DMS53 treated with DMSO at 0.1 percent for 48 hours (cell line): ENCODE data around the gene TECTB.

Source experiments
- DNase-seq: peaks from one replicate; lab custom pipeline; 2025; ENCODE audit not compliant: unreplicated experiment; lab: John Stamatoyannopoulos, UW

TECTB gene

GRCh38 chr10:112307358-112308124, 24.3 kb downstream of the TECTB start:
- DNase-seq: peak; percentile 23

GRCh38 chr10:112308125-112308502, 24.9 kb downstream of the TECTB start:
- no peak for DNase-seq

- no peak for DNase-seq
Measured at GRCh38 chr10:112311481-112311880, 28.3 kb downstream of the TECTB start.

GRCh38 chr10:112313234-112313633, 30.0 kb downstream of the TECTB start:
- no peak for DNase-seq

DNA sequence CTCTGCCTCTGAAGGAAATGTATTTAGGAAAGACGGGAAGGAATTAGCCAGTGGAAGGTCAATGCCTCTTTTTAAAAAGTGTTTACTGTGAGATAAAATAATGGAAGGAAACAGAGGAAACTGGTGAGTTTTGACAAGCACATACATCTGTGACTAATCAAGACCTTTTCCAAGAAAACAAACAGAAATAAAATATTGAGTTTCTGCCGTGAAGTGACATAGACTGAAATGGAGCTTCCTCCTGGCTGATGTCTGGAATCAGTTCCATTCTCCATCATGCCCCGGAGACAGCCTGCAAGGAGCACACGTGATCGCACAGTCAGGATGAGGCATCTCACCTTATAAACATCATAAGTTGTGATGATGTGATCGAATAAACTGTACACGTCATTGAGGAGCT, 30.7 kb downstream of the TECTB start:
- no peak for DNase-seq

DNA sequence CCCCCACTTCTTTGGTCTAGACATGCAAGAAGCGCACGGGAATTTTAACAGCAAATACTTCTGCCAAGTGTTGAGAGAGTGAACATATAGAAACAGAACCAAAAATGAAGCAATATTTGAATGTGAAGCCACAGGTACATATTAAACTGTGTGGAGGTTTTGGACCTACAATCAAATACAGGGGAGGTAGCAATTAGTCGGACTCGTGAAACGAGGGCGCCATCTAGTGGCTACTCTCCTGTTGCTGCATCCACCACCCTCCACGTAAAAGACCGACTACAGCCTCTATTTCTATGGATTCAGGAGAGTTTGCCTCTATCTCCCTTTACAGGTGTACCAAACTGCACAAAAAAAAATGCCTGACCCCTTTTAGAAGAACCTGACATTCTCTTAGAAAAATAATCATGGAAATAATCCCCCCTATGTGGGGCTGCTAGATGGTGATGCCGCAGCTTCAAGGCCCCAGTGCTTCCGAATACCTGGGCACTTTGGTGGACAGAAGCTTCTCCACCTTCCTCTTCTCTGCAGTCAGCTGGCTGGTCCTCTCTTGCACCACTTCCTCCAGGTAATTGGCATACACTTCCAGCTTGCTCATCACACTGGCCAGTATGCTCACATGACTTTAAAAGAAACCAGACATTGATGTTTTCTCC, 31.7 kb downstream of the TECTB start:
- DNase-seq: peak; percentile 59

DNA sequence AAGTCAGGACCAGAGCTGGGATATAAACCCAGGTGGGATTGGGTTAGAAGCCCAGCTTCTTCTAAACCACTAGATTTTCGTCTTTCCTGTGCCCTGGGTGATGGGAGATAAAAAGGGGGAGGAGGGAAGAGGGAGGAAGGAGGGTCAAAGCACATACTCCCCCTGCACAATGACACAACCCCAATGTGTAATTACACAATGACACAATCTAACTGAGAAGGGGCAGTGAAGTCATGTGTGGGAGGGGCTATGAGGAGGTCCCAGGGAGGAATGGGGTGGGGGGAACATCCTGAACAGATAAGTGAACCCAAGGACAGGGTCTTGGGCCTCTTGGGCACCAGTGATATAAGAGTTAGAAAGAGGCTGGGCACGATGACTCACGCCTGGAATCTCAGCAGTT, 44.5 kb downstream of the TECTB start:
- no peak for DNase-seq

DNA sequence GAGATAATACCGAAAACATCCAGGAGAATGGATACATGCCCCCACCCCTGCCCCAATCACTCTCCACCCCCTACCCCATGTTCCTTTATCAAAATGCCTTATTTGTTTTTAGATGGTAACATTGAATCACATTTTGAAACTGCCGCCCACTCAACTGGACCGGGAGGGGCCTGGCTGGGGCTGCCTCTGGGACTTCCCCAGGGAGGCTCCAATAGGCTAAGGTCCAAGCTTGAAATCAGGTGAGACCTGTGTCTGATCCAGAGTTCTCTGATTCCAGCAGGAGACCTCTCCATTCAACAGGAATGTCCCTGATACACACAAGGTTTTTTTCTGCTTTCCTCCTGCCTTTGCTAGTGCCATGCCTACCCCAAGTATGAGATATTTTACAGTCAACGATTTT, 47.0 kb downstream of the TECTB start:
- DNase-seq: no peak

DNA sequence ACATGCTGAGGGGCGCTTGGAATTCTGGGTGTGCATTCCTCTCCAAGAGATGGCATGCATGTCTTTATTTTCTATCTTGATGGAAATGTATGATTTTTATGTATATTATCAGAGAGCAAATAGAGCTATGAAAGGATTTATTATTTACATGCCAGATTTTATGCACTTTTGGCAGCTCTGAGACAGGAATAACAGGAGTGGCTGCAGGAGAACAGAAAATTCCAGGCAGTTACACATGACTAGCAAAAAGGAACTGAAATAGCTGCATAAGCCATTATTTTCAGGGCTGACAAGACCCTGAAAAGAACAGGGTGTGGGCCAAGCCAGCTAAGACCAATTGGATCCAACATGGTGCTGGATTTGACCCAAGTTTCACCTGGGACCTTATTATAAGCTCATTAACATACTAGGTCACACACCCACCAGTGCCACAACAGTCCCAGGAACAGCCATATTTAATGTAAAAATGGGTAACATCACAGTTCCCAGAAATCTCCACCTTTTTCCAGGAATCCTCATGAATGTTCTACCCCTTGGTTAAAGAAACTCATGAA, 47.5 kb downstream of the TECTB start:
- DNase-seq: no peak

GRCh38 chr10:112332022-112332421, 48.8 kb downstream of the TECTB start:
- no peak for DNase-seq

- no peak for DNase-seq
Measured at GRCh38 chr10:112332509-112333228, 49.5 kb downstream of the TECTB start.

- DNase-seq: no peak
Measured at GRCh38 chr10:112333452-112333851, 50.3 kb downstream of the TECTB start.

DNA sequence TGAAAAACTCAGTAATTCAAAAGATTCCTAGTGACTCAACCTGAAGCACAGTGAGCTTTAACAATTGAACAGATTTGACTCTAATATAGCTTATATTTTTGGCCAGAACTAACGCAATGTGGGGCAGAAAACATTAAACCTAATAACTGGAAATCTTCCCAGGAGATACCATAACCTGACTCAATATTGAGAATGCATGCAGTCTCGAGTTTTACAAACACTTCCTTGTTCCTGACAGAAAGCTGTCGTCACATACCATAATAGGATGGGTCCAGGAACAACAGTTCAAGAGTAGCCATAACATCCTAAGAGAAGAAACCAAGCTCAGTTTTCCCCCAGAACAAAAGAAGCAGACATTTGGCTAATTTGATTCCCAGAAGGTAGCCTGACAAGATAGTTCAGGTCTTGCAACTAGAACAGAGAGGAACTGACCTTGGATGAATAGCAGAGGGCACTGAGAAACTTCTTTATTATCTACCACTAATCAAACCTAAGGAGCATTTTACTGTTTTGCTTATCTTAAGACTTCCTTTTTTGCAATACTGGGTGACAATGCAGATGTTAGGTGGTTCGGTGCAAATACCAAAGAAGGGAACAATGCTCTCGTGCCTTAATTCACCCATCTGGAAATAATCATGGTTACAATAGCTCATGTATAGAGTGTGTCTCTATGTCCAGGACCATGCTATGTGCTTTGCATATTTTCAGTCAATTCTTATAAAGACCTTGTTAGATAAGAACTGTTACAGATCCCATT, 52.1 kb downstream of the TECTB start:
- DNase-seq: peak; percentile 9

GRCh38 chr10:112335868-112336265, 52.7 kb downstream of the TECTB start:
- no peak for DNase-seq

- no peak for DNase-seq
Measured at GRCh38 chr10:112336556-112337201, 53.5 kb downstream of the TECTB start.

DNA sequence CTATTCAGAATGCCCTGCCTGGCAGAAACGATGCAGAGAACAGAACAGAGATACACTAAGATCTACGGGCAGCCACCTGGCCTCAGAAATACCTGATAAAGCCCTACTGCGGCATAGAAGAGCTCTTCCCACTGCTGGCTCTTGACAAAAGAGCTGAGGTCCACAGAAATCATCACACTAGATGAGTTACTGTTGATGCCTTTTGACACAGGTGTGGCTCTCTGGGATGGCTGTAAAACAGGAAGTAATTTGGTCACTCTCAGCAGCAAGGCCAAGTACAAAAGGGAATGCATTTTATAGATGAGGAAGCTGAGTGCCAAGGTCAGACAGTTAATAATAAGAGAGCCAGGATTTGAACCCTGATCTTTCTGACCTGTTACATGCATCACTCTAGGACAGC, 55.8 kb downstream of the TECTB start:
- no peak for DNase-seq

- no peak for DNase-seq
Measured at GRCh38 chr10:112340601-112341000, 57.4 kb downstream of the TECTB start.

GRCh38 chr10:112343056-112343806, 60.0 kb downstream of the TECTB start:
- no peak for DNase-seq

GRCh38 chr10:112344261-112344660, 61.1 kb downstream of the TECTB start:
- no peak for DNase-seq

DNA sequence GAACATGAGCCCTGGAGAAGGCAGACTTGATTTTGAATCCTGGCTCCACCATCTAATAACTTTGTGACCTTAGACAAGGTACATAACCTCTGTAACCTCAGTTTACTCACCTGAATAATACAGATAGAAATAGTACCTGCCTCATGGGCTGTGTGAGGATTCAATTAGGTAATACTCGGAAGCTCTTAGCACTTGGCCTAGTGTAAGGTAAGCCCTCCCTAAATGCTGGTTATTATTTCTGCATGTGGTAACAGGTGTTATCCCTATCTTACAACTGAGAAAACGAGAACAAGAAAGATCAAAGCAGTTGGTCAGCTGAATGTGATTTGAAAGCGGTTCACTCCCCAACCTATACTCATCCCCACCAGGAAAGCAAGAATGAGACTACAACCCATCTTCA, 62.0 kb downstream of the TECTB start:
- no peak for DNase-seq
